ENCODE results near the gene TNS3. TPM values are rescaled to one million over a fixed set of nuclear protein-coding genes. Genes with fewer than 3 reads are reported as not detected.
"Not testable (repeated sequence)": the region's sequence is repeated elsewhere in the genome, so short reads cannot be mapped to it uniquely, and the experiment has no call there.

TNS3 gene
- polyA plus RNA-seq, 3 donors = 85.9 to 94.6 (median 88.0) TPM

DNA sequence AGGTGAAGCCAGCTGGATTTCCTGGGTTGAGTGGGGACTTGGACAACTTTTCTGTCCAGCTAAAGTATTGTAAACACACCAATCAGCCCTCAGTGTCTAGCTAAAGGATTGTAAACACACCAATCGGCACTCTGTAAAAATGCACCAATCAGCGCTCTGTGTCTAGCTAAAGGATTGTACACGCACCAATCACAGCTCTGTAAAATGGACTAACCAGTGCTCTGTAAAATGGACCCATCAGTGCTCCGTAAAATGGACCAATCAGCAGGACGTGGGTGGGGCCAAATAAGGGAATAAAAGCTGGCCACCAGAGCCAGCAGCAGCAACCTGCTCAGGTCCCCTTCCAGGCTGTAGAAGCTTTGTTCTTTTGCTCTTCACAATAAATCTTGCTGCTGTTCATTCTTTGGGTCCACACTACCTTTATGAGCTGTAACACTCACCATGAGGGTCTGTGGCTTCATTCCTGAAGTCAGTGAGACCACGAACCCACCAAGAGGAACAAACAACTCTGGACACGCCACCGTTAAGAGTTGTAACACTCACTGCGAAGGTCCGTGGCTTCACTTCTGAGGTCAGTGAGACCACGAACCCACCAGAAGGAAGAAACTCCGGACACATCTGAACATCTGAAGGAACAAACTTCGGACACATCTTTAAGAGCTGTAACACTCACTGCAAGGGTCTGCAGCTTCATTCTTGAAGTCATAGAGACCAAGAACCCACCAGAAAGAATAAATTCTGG lies 21.8 kb upstream of the TNS3 start:
- DNase-seq (ENCODE audit: low read depth in 3 of 3, low spot score in 2 of 3) = not testable (repeated sequence)

DNA sequence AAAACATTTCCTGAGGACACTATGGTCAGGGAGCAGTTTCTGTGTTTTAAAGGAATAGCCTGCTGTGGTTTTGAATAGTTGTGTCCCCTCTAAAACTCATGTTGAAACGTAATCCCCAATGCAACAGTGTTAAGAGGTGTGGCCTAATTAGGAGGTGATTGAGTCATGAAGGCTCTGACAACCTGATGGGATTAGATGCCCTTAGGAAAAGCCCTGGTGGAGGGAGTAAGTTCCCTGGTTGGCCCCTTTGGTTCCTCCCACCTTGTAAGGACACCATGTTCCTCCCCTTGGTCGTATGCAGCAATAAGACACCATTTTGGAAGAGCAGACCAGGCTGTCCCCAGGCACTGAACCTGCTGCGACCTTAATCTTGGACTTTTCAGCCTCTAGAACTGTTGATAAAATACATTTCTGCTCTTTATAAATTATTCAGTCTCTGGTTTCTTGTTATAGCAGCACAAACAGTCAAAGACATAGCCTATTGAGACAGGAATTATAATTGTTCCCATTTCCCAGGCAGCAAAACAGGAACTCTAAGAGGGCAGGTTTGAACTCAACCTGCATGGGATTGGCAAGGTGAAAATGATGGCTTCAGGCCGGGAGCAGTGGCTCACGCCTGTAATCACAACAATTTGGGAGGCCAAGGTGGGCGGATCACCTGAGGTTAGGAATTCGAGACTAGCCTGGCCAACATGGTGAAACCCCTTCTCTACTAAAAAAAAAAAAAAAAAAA lies 20.5 kb upstream of the TNS3 start:
- no peak for DNase-seq (ENCODE audit: low read depth in 3 of 3, low spot score in 2 of 3)

DNA sequence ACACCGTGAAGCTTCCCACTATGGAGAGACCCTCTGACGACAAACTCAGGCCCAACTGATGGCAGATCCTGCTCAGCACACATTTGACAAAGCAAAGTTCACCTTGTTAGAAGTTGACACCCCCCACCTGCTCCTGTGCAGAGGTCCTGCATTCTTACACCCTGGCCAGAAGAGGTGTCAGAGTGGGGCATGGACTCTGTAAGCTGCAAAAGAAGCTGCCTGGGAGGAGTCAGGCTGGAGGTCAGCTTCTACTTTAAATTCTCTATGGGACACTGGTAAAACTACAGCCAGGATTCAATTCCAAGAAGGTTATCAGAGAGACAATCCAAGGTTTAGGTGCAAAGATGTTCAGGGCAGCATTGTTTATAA lies 20.0 kb upstream of the TNS3 start:
- no peak for DNase-seq (ENCODE audit: low read depth in 3 of 3, low spot score in 2 of 3)

DNA sequence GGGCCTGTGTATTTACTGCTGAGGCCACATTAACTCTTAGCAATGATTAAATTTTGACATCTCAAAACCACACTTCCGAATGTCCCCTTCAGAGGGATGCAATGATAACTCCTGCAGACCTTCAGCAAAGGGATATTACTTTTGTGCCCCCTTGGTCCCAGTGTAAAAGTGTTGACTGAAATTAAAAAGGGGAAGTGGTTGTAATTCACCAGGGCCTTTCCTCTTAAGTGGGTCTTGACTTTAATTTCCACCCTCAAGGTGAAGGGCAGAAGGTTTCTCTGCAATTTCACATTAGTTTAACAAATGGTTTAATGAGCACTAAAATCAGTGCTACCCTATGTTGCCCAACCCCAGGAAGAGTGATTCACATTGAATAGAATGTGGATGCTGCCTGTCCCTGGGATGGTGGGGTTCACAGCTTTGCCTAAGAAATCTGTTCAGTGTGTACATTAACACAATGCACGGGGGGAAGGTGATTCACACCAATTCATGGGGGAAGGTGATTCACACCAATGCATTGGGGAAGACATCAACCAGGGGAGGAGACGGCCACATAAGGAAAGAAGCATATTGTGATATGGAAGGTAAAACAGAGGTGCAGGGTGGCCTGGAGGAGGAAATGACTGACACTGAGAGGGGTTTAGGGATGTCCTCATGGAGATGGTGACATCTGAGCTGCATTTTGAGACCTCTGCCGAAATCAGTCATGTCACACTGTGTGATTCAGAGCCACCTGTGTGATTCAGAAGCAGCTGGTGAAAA lies 19.4 kb upstream of the TNS3 start:
- DNase-seq (ENCODE audit: low read depth in 3 of 3, low spot score in 2 of 3) = no peak

DNA sequence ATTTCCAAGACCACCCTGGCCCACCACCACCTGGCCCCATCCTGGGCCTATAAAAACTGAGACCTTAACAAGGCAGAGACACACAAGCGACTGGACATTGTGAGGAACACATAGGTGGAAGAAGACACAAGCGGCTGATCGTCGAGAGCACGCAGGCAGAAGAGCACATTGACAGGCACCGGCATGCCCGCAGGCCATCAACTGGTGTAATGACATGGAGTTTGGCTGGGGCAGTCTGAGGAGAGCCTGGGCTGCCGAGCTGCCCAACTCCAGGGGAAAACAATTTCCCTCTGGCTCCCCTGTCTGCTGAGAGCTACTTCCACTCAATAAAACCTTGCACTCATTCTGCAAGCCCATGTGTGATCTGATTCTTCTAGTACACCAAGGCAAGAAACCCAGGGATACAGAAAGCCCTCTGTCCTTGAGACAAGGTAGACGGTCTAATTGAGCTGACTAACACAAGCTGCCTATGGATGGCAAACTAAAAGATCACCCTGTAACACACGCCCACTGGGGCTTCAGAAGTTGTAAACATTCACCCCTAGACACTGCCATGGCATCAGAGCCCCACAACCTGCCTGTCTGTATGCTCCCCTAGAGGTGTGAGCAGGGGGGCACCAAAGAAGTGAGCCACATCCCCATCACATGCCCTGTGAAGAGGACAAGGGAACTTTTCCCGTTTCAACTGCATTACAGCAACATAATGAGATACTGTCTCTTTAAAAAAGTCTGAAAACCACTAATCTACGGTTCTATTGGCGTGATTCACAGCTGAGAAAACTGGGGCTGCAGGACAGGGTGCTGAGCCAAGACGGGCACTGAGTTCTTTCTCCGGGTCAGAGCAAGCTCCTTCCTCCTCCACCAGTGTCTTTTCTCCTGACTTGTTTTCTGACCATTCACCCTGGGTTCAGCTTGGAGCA lies 18.5 kb upstream of the TNS3 start:
- no peak for DNase-seq (ENCODE audit: low read depth in 3 of 3, low spot score in 2 of 3)

DNA sequence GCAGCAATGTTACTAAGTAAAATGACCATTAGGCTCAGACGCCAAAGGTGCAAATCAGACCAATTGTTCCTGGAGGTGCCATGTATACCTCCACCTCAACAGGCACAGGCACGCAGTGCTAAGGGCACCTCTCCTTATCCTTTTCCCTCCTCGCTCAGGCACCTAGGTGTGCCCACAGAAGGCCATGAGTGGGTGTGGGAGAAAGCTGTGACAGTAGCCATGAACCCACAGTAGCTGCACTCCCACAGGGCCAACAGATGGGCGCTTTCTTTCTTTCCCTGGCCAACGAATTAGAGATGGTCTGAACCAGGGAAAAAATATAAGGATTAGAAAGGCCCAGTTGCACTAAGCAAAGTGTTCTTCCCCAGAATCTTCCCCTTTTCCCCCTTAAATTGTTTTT lies 15.5 kb upstream of the TNS3 start:
- DNase-seq (ENCODE audit: low read depth in 3 of 3, low spot score in 2 of 3) = no peak

DNA sequence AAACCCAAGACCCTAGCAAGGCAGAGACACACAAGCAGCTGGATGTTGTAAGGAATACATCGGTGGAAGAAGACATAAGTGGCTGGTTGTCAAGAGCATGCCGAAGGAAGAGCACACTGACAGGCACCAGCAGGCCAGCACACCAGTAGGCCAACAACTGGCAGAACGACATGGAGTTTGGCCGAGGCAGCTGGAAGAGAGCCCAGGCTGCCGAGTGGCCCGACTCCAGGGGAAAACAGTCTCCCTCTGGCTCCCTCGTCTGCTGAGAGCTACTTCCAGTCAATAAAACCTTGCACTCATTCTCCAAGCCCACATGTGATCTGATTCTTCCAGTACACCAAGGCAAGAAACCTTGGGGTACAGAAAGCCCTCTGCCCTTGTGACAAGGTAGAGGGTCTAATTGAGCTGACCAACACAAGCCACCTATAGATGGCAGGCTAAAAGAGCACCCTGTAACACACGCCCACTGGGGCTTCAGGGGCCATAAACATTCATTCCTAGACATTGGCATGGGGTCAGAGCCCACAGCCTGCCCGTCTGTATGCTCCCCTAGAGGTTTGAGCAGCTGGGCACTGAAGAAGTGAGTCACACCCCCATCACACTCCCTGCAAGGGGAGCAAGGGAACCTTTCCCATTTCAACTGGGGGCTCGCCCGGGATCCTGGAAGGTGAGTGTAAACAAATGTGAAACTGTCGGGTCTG lies 14.7 kb upstream of the TNS3 start:
- no peak for DNase-seq (ENCODE audit: low read depth in 3 of 3, low spot score in 2 of 3)

DNA sequence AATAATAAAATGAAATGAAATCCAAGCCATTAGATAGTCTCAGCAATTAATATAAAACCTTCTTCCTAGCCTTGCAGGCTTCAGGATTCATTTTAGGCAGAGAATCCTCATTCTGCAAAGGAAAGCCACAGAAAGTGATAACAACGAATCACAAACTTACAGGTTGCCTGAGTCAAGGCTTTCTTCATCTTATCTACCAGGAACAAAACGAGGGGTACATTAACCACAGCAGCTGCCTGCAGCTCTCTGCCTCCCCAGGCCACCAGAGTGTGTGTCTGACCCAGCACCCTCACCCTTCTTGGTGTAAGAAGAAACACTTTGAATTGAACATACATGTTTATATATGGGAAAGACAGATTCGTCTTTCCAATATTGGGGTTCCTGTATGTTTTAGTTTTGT lies 12.5 kb upstream of the TNS3 start:
- DNase-seq (ENCODE audit: low read depth in 3 of 3, low spot score in 2 of 3) = no peak

DNA sequence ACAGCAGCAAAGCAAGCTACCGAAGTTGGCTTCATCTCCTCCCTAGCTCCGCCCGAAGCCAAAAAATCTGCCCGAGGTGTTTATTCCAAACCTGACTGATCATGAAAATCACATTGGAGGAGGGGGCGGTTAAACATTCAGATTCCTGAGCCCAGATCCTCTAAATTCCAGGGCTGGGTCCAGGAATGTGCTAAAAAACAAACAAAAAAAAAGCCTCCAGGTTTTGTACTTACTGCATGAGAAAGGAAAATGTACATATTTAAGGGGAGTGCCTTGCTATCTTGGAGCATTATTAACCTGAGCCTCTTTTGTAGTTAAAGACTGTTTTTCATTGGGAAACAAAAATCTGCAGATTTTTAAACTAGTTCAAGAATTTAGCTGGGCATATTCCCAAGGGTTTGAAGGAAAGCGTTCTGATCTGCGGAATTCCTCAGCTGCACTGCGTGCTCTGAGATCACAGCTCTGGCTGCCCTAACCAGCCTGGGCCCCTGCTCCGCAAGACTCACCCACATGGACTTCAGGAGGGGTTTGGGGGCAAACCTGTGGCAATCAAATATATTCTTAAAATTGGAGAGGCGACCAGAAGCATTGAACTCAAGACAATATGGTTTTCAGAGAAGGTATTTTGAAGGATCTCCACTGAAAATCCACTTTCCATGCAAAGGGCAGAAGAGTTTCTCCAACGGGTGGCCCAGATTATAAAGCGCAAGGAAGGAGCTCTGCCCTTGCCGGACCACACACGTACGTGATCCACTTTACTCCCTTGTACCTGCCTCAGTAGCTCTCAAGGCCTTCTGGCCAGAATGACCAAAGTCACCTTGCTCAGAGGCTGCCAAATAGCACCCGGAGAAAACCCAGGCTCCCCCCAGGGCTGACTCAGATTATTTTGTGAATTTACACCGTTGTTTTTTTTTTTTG lies 10.0 kb upstream of the TNS3 start:
- DNase-seq (ENCODE audit: low read depth in 3 of 3, low spot score in 2 of 3) = no peak

DNA sequence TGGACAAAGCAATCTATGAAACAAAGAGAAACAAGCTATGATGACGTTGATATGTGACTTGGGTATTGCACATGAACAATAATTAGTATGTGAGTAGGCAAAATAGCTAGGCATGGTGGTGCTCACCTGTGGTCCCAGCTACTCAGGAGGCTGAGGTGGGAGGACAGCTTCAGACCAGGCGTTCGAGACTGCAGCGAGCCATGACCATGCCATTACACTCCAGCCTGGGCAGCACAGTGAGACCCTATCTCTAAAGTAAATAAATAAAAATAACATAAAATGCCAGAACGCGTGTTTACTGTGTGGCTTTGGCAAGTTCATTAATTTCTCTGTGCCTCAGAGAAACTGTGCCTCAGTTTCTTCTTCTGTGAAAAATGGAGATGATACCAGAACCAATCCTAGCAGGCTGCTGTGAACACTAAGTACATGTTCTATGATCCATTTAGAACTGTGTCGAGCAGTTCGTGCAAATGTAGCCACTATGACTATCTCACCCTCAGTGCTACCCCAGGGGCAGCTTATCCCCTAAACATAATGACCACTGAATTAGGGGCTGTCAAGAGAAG lies 9.3 kb upstream of the TNS3 start:
- DNase-seq (ENCODE audit: low read depth in 3 of 3, low spot score in 2 of 3) = no peak

DNA sequence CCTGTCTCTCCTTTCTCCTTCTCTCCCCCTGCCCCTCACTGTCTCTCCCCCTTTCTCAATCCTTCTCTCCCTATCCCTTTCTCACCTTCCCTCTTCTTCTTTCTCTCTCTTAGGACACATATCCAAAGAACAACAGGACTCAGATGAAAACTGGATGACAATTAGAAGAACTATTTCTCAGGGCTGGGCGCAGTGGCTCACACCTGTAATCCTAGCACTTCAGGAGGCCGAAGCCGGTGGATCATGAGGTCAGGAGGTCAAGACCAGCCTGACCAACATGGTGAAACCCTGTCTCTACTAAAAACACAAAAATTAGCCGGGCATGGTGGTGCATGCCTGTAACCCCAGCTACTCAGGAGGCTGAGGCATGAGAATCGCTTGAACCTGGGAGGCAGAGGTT lies 8.3 kb upstream of the TNS3 start:
- DNase-seq (ENCODE audit: low read depth in 3 of 3, low spot score in 2 of 3) = not testable (repeated sequence)

DNA sequence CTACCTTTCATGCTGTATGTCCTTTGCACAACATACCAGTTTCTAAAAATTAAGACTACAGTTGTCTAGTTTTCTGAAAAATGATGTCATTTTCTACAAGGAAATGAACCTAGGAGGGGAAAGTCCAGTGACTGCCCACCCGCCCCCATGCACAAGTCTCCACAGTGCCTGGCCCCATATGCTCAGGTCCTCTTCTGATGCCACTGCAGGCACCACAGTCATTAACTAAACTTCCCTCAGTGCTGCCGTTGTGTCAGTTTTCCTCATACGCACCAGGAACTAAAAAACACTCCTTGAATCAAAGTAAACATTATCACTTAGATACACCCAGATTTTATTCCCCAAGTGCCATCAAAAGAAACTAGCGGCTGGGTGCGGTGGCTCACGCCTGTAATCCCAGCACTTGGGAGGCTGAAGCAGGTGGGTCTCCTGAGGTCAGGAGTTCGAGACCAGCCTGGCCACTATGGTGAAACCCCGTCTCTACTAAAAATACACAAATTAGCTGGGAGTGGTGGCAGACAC lies 6.9 kb upstream of the TNS3 start:
- DNase-seq (ENCODE audit: low read depth in 3 of 3, low spot score in 2 of 3) = no peak

DNA sequence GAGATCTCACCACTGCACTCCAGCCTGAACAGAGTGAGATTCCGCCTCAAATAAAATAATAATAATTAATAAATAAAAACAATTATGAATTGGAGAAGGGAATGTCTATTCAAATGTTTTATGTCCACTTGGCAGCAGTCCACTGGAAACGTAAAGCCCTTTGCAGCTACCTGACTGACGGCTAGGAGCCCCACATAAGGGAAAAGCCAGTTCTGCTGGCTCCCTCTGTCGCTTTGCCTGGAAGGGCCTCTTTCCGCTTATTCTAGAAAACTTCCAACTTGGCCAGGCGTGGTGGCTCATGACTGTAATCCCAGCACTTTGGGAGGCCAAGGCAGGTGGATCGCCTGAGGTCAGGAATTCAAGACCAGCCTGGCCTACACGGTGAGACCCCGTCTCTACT lies 6.1 kb upstream of the TNS3 start:
- DNase-seq (ENCODE audit: low read depth in 3 of 3, low spot score in 2 of 3) = no peak

DNA sequence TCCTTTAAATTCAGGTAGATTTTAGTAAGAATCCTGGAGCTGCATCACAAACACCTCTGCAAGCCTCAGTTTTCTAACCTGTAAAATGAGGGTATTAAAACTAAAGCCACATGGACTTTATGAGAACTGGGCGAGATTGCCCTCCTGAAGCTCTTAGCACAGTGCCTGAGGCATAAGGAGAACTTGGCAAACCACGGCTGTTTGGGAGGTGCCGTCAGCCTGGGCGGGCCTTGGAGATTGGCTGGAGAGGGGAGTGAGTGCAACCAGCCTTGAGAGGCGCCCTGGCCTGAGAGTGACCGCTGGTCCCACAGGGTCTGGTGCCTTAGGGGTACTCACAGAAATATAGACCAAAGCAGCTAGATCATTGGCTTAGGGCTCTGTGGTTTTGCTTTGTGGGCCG lies 5.4 kb upstream of the TNS3 start:
- DNase-seq (ENCODE audit: low read depth in 3 of 3, low spot score in 2 of 3) = no peak

DNA sequence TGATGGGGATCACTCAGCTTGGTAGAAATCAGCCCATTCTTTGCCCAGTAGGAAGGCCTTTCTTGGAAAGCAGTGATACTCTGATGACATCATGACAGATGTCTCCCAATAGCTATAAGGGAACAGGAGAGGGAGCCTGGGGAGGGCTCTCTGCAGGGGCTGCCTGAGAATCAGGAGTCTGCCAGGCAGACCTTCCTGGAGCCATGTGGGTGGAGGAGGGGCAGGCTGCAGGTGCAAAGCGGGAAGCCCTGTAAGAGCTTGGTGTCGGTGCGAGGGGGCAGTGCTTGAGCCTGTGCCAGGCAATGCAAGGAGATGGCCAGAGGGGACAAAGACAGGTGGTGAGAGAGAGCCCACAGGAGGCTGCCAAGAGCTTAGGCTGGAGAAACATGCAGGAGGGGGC lies 5.0 kb upstream of the TNS3 start:
- no peak for DNase-seq (ENCODE audit: low read depth in 3 of 3, low spot score in 2 of 3)

DNA sequence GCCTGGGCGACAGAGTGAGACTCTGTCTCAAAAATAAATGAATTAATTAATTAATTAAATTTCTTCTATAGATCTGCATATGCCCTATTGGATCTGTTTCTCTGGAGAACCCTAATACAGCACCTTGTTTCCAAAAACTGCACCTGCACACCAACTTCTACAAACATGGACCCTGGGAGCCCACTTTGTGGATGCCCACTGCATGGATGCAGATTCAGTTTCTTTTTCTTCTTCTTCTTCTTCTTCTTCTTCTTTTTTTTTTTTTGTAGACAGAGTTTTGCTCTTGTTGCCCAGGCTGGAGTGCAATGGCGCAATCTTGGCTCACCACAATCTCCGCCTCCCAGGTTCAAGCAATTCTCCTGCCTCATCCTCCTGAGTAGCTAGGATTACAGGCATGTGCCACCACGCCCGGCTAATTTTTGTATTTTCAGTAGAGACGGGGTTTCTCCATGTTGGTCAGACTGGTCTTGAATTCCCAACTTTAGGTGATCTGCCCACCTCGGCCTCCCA lies 4.3 kb upstream of the TNS3 start:
- not testable (repeated sequence) for DNase-seq (ENCODE audit: low read depth in 3 of 3, low spot score in 2 of 3)

DNA sequence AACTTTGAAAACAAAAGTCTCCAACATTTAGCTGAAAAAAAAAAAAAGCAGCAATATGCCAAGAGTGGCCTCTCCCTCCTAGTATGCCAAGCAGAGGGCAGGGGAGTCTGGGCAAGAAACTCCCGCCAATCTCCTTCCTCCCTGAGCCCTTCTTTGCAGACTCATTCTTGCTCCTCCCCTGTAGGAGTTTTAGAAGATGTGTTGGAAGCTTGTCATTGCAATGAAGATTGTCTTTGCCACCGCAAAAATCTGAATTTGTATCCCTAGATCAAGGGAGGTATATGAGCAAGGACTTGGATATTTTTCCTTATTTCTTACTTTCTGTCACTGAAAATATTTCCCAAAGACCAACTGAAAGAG lies 2.6 kb upstream of the TNS3 start:
- DNase-seq (ENCODE audit: low read depth in 3 of 3, low spot score in 2 of 3) = no peak

All from right renal cortex interstitium (tissue), 3 donors.